Activated naive CD4-positive, alpha-beta T cell treated with Interleukin-2 at 50 U/mL for 16 hours (primary cell): Measurements from ENCODE around the gene LZTS2.
A peak's percentile ranks its signal among the peaks of the same experiment; 100 is the strongest.

Experiments used
- DNase-seq: peaks from one replicate; pipeline ENCODE4 v3.0.0-alpha.2; 2020

The LZTS2 gene

GRCh38 chr10:100978901-100979195 lies 20.8 kb upstream of the LZTS2 start:
- DNase-seq: no peak

GRCh38 chr10:100979791-100980272 lies 19.8 kb upstream of the LZTS2 start:
- no peak for DNase-seq

- DNase-seq: no peak
These were observed 19.3 kb upstream of the LZTS2 start for GRCh38 chr10:100980311-100980710.

GRCh38 chr10:100980711-100981110 lies 18.9 kb upstream of the LZTS2 start:
- no peak for DNase-seq

- no peak for DNase-seq
These were observed 18.3 kb upstream of the LZTS2 start for GRCh38 chr10:100981178-100981772.

GRCh38 chr10:100982916-100983830 lies 16.4 kb upstream of the LZTS2 start:
- no peak for DNase-seq

GRCh38 chr10:100983868-100984671 lies 15.5 kb upstream of the LZTS2 start:
- no peak for DNase-seq

- no peak for DNase-seq
These were observed 14.9 kb upstream of the LZTS2 start for GRCh38 chr10:100984672-100985177.

GRCh38 chr10:100985336-100985735 lies 14.3 kb upstream of the LZTS2 start:
- DNase-seq: no peak

GRCh38 chr10:100986623-100986951 lies 13.0 kb upstream of the LZTS2 start:
- DNase-seq: no peak

- peak; percentile 90 for DNase-seq
These were observed 12.5 kb upstream of the LZTS2 start, which contains the start of the genes MRPL43 and TWNK for GRCh38 chr10:100986952-100987684. Gene MRPL43, minus strand, starts transcription at chr10:100987497. Its CDS starts 54 bp downstream, at chr10:100987443. Gene TWNK, plus strand, starts transcription at chr10:100987543. Its CDS starts 668 bp downstream, at chr10:100988211.

GRCh38 chr10:100987685-100988049 lies 11.9 kb upstream of the LZTS2 start:
- DNase-seq: no peak

GRCh38 chr10:100988166-100988565 lies 11.4 kb upstream of the LZTS2 start:
- no peak for DNase-seq

GRCh38 chr10:100989088-100989487 lies 10.5 kb upstream of the LZTS2 start:
- no peak for DNase-seq

- no peak for DNase-seq
These were observed 5.5 kb upstream of the LZTS2 start for GRCh38 chr10:100993986-100994708.

GRCh38 chr10:100995181-100995580 lies 4.4 kb upstream of the LZTS2 start:
- DNase-seq: no peak

- DNase-seq: peak; percentile 44
These were observed 2.8 kb upstream of the LZTS2 start for GRCh38 chr10:100996678-100997359.

- DNase-seq: peak; percentile 78
These were observed 2.0 kb upstream of the LZTS2 start for GRCh38 chr10:100997360-100998182.

- DNase-seq: peak; percentile 67
These were observed 1.2 kb upstream of the LZTS2 start for GRCh38 chr10:100998183-100998990.
